Prostate gland (tissue), 2 donors: ENCODE data around the gene MARCHF6.

ENCODE experiments used
- POLR2A ChIP-seq: fragments of 450-650 bp; IDR thresholded peaks from one replicate; pipeline ENCODE4 v1.6.1; 2016; ENCODE audit warnings: antibody characterized with exemption, mild to moderate bottlenecking
- TF ChIP-seq, protein P1 (sequence below), 4 experiments: fragments of 200-600 bp in 2 of 4; fragments of 450-650 bp in 2 of 4; sonication (generic) in 2 of 4; IDR thresholded peaks; 1 replicate in 3 of 4; 2 replicates in 1 of 4; pipeline ENCODE4 v1.5.1; 2016 to 2019; ENCODE audit warnings: antibody characterized with exemption in 4 of 4, mild to moderate bottlenecking in 2 of 4, moderate library complexity in 2 of 4

- TF ChIP-seq POLR2A = no peak
- TF ChIP-seq, protein P1, sequence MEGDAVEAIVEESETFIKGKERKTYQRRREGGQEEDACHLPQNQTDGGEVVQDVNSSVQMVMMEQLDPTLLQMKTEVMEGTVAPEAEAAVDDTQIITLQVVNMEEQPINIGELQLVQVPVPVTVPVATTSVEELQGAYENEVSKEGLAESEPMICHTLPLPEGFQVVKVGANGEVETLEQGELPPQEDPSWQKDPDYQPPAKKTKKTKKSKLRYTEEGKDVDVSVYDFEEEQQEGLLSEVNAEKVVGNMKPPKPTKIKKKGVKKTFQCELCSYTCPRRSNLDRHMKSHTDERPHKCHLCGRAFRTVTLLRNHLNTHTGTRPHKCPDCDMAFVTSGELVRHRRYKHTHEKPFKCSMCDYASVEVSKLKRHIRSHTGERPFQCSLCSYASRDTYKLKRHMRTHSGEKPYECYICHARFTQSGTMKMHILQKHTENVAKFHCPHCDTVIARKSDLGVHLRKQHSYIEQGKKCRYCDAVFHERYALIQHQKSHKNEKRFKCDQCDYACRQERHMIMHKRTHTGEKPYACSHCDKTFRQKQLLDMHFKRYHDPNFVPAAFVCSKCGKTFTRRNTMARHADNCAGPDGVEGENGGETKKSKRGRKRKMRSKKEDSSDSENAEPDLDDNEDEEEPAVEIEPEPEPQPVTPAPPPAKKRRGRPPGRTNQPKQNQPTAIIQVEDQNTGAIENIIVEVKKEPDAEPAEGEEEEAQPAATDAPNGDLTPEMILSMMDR (IDR thresholded peaks at IDR 0.05) = no peak
These were observed 5.2 kb upstream of the MARCHF6 start for GRCh38 chr5:10348258-10348657.
